Upper lobe of left lung (tissue), 4 donors: ENCODE results near the gene MAMLD1.

Source experiments
- POLR2AphosphoS5 ChIP-seq, 2 donors: sonication (generic); formaldehyde crosslinking; IDR thresholded peaks; one replicate each; pipeline ENCODE4 v1.5.1; 2017; ENCODE audit warnings: antibody characterized with exemption in 2 of 2
- TF ChIP-seq, protein P1 (sequence below), 6 experiments: fragments of 450-650 bp in 4 of 6; fragments of 200-600 bp in 2 of 6; sonication (generic) in 2 of 6; IDR thresholded peaks; one replicate each; pipeline ENCODE4 v1.5.1; 2016 to 2019; ENCODE audit warnings: antibody characterized with exemption in 6 of 6

DNA sequence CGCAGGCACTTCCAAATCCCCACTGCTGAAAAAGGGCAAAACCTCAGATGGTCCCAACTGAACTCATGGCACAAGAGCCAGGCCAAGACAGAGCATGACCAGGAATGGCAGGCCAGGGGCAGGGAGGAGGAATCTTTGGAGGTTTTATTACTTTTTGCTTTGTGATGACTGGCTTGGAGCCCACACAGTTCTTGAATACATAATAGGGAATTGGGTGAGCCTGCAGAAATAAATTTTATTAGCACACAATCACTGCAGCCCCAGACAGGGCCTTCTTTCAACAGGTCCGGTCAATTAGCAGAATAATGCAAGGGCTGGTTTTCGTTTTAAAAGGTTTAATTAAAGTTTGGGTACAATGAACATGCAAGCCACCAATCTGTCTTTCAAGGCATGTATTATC, 23.4 kb upstream of the MAMLD1 start:
- no peak for TF ChIP-seq POLR2AphosphoS5 (IDR thresholded peaks at IDR 0.05)
- TF ChIP-seq, protein P1, sequence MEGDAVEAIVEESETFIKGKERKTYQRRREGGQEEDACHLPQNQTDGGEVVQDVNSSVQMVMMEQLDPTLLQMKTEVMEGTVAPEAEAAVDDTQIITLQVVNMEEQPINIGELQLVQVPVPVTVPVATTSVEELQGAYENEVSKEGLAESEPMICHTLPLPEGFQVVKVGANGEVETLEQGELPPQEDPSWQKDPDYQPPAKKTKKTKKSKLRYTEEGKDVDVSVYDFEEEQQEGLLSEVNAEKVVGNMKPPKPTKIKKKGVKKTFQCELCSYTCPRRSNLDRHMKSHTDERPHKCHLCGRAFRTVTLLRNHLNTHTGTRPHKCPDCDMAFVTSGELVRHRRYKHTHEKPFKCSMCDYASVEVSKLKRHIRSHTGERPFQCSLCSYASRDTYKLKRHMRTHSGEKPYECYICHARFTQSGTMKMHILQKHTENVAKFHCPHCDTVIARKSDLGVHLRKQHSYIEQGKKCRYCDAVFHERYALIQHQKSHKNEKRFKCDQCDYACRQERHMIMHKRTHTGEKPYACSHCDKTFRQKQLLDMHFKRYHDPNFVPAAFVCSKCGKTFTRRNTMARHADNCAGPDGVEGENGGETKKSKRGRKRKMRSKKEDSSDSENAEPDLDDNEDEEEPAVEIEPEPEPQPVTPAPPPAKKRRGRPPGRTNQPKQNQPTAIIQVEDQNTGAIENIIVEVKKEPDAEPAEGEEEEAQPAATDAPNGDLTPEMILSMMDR (IDR thresholded peaks at IDR 0.05), result no peak
